ENCODE data around the gene RAD51B.

The RAD51B gene

DNA sequence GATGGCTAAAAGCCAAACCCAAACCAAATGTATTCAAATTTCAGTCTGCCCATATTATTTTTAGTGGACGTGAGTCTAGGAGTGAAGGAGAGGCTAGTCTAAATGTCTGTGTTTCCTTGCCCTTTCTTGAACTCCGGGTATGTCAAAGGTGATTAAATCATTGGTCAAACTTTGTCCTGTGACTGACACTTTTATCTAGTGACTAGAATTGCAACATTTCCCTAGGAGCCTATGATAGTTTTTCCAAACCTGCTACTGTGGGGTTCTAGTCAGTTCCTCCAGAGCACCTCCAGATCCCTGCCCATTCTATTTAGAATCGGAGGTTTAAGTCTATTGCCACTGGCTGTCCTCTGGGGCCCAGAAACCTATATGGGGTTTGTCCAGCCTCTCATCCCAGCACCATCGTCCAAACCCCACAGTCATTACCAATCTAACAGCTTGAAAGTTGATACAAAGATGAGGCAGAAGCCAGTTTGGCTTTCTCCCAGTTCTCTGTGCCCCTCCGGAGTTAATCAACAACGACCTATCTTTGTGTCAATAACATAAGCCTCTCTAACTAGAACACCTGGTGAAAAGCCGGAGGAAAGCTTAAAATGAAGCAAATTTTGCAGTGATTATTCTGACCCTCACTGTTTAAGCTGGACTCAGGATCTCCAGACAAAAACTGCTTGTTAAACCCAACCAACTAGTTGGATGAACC lies 666.6 kb downstream of the RAD51B start:
- no peak for DNase-seq (ENCODE audit: low read depth in 2 of 2)

DNA sequence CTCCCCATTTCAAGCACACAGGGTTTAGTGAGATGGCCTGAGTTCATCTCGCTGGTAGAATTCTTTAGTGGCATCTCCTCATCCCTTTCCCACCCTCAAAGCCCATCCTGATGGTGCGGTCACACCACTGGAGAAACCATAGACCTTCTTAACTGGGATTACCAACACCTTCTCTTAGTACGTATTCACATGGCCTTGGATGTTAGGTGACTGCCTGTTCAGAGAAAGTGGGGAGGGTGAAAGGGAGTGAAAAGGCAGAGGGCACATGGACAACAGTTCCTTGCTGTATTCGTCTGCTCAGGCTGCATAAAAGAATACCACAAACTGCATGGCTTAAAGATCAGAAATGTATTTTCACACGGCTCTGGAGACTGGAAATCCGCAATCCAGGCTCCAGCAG lies 667.2 kb downstream of the RAD51B start:
- DNase-seq (ENCODE audit: low read depth in 2 of 2) = no peak

DNA sequence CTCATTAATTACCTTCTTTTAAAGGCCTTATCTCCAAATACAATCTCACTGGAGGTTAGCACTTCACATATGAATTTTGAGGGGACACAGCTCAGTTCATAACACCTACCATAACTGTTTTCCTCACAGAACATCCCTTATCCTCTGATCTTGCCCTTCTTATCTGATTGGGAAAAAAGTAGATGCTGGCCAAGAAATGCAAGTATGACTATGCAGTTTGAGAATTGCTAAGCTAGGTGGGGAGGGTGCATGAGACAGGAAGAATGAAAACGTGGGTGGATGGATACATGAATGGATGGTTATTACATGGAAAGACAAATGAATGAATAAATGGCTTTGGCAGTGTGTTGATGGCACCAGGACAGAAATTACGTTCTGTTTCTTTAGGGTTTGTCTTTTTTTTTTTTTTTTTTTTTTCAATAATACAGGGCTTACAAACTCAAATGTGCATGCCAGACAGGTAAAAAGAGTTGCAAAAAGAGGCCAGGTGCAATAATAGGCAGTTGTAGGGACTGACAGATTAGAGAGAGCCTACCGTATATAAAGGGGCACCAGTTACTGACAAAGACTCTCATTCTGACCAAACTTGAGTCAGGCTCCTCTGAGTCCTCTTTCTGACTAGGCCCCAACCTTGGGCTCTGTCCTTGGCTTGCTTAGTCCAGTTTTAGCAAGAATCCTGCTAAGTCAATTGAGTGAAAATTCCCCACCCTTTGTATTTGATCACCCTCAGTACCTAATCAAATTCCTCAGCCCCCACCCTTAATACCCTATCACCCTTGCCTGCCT lies 668.4 kb downstream of the RAD51B start:
- no peak for DNase-seq (ENCODE audit: low read depth in 2 of 2)

DNA sequence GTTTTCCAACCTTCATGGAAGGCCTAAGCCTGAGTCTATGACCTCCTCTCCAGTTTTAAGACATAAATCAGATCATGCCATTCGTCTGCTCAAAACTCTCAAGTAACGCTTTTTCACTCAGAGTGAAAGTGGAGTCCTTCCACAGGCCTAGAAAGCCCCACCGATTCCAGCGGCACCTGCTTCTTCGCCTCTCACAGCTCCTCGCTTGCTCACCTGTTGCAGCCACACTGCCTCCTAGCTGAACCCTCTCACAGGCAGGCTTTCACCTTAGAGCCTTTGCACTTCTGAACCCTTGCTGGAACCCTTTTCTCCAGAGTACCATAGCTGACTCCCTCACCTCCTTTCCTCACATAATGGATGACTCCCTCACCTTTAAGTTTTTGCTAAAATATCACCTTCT lies 672.2 kb downstream of the RAD51B start:
- no peak for DNase-seq (ENCODE audit: low read depth in 2 of 2)

DNA sequence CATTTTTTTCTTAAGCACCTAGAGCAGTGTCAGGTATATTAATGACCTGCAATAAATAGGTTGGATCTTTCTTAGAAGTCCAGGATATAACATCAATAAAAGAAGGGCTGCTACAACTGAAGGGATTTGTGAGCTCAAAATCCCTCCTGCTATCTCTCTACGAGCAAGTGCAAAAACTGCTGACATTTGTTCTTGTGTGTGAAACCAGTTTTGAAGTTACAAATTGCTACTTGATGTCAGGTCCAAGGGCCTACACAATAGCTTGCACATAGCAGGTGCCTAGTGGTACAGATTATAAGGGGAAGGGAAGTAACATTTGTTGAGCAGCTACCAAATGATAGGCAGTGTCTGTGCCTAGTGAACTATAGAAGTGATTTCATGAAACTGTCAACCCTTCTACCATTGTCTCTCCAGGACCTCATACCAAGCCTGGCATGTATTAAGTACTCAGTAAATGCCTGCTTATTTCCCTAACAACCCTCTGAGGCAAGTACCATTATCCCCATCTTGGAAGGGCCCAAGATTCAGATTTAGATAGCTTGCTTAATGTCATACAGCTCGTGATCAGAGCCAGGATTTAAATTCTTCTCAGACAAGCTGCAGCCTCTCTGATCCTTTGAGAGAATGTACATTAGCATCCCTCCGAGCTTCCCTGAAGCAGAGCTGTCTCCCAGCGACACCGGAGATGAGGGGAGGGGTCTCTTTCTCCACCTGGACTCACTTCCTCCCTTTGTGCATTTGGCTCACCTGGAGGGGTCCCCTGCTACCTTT lies 673.0 kb downstream of the RAD51B start:
- no peak for DNase-seq (ENCODE audit: low read depth in 2 of 2)

DNA sequence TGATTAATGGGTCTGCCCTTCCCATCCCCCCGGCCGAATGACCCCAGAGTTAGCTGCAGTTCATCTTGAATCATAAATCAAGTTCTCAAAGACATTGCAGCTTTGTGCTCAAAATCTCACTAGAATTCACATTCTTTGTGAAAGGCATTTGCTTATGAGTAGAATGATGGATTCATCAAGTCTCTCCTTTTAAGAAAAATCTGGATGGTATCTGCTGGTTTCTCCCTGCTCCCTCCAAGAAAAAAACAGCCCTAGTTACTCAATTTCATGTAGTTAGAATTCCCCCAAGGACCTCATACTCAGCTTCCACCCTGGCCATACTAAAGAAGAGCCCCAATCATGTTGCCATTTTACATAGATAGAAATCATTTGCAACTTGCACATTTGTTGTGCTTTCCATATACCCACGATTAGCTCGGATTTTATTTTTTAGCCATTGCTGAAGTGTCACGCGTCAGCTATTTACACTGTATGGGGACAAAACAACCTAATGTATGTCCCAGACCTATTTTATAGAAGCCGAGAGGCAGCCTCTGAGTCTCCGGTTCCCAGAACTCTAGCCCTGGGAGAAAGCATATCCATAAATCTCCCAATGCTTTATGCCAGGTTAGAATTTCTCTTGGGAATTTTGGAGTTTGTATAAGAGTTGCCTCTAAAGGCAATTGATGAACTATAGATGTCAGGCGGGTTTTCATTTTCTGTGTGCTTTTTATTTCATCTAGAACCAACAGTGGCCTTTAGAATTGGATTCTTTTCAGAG lies 673.8 kb downstream of the RAD51B start:
- DNase-seq (ENCODE audit: low read depth in 2 of 2) = no peak

DNA sequence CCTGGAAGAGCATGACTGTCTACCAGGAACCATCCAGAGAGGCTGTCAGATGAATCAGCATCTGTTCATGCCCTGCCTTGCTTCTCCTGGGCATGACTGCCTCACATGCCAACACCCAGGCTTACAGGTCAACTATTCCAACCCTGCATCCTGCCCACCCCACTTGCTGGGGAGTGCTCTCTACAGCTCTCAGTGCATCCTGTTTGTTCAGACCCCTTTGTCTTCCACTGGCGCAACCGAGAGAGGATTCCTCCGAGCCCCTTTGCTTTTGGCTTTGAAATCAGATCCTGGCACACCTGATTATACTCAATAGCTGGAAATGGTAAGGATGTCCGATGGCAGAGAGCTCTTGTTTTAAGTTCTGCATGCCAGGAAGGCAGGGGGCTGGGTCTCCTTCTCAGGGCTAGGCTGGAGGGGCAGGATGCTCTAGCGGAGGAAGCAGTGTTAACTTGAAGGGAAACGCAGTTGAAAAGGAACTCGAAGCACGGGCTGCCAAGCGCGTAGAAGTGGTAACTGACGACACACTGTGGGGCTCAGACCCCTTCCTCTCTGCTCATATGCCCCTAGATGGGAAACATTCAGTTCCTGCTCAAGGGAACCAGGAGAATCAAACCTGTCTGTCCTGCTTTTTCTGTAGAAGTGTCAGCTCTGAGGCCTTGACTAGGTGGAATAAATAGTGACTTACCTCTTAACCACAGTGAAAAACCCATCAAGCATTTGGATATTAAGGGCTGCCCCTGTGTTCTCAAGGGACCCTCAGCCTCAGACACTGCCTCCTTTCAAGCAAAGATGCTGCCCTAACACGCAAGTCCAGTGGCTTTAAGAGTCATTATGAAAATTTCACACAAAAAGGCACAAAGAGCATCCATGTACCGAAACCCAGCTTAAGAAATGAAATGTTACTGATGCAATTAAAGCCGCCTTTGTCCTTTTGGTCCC lies 675.8 kb downstream of the RAD51B start:
- DNase-seq (ENCODE audit: low read depth in 2 of 2) = no peak

DNA sequence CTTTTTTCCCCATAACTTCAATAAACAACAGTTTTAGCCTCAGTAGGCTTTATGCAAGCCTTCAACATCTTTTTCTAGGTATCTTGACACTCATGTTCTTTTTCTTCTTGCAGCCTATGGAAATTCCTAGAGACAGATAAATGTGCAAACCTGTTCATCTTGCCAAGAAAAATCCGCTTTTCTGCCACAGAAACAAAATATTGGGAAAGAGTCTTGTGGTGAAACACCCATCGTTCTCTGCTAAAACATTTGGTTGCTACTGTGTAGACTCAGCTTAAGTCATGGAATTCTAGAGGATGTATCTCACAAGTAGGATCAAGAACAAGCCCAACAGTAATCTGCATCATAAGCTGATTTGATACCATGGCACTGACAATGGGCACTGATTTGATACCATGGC lies 677.4 kb downstream of the RAD51B start:
- no peak for DNase-seq (ENCODE audit: low read depth in 2 of 2)

DNA sequence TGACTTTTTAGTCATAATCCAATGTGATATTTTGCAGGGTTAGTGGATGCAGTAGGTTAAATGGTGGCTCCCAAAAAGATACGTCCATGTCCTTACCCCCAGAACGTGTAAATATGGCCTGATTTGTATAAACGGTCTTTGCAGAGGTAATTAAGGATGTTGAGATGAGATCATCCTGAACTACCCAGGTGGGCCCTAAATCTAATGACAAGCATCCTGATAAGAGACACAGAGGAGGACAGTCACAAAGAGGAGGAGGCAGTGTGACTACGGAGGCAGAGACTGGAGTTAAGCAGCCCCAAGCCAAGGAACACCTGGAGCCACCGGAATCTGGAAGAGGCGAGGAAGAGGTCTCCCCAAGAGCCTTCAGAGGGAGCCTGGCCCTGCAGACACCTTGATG lies 679.9 kb downstream of the RAD51B start:
- DNase-seq (ENCODE audit: low read depth in 2 of 2) = no peak

DNA sequence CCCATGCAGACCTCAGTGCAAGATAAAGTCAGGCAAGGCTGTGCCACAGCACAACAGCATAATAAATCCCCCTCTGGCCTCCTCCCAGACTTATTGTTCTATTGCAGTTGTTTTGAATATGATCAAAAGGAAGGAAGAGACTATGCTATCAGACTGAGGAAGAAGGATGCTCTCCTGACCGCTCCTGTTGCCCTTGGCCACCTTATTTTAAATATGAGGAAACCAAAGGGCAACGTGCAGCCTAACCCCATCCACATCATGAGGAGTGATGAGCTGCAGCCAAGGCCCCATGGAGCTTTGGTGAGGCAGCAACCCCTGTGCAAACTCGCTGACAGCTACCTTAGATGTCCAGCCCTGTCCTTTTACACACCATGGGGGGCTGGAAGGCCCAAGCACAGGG lies 681.6 kb downstream of the RAD51B start:
- no peak for DNase-seq (ENCODE audit: low read depth in 2 of 2)

DNA sequence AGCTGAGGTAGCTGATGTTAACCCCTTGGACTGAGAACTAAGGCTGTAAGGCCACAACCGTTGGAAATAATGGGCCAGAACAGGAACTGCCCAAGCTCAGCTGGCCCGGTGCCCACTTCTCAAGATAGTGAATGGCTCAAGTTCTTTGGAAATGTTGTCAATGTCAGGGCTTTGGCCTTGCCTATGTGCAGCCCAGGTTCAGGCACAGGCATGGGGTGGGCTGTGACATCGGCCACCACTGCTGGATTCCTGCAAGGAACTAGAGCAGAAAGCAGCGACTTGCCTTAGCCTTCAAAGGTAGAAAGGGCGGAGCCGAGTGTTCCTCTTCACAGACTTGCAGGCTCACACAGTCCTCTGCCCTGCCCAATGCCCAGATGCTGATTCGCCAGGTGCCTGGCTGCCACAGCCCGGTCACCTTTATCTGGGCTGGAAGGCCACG lies 682.1 kb downstream of the RAD51B start:
- no peak for DNase-seq (ENCODE audit: low read depth in 2 of 2)

DNA sequence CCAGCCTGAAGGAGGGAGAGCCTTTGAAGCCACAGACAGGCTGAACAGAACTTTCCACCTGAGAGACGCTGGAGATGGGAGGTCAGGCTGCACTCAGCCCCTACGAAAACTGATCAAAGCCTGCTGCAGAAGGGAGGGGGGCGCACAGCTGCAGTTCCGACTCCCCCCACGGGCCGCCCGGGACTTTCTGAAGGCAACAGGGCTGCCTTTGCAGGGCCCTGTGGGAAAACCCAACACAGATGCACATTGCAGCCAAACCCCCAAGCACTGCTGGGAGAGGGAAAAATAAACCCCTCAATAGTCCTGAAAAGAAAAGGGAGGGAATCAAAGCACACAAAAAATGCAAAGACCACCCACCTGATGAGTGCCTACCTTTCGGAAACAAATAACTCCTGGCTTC lies 682.7 kb downstream of the RAD51B start:
- no peak for DNase-seq (ENCODE audit: low read depth in 2 of 2)

DNA sequence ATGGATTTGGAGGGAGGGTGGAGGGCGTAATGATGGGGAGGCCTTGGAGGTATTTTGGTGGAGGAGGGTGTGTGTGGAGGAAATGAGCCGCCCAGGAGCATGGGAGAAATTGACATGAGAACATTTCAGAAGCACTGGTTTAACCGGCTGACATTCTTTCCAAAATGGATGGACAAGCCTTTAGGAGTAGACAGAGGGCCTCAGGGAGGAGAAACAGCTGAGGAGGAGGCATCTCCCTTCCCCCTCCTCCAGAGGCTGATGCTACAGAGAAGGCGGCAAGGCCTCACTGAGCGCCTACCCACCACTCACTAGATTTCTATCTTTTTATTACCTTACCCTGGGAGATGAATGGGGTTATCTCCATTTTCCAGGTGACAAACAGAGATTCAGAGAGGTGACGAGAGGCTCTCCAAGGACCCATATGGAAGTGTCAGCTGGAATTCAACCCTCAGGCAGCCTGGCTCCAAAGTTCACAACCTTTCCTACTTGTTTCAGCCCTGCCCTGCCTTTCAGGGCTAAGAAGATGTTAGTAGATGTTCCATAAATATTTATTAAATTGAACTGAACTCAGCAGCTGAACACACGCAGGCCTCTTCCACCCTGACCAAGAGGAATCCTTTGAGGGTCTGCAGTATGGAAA lies 683.7 kb downstream of the RAD51B start:
- no peak for DNase-seq (ENCODE audit: low read depth in 2 of 2)

DNA sequence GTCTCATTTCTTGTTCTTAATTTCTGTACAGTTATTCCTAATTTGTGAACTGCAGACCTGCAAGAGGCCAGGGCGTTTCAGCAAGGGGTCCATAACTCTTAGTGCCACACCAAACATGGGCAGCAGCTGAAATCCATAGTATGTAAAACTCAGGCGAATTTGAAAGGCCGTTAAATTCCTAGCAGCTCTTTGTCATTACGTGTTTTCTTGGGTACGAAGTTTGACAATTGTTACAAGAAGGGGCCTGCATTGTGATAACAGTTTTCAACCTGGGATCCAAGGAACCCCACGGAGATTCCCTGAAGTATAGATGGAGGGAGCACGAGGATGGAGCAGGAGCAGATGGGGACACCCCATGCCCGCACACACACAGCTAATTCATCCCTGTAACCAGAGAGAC lies 685.3 kb downstream of the RAD51B start:
- DNase-seq (ENCODE audit: low read depth in 2 of 2) = no peak

DNA sequence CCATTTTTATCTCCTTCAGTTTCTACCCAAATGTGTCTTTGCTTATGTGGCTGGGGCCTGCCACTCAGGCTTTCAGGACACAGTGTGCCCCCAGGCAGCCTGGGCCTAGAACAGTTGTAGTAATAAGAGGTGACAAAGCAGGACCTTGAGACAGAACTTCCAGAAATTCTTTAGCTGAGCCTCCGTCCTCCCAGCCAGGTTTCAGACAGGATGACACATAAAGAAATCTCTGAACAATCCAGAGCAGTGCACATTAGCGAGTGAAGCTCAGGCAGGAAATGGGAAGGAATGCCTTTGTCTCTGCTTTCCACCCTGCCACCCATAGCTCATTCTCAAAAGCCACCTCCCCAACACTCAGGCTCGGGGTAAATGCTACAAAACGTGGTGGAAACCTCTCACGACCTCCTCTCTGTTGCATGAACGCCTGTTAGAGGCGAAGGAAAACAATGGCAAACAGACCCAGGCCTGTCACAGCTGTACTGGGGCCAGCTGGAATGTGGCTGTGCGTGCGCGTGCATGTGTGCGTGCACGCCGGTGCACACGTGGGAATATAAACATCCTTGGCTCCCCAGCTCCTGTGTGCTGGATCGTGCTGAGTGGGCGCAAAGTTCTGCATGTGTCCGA lies 686.6 kb downstream of the RAD51B start:
- no peak for DNase-seq (ENCODE audit: low read depth in 2 of 2)

DNA sequence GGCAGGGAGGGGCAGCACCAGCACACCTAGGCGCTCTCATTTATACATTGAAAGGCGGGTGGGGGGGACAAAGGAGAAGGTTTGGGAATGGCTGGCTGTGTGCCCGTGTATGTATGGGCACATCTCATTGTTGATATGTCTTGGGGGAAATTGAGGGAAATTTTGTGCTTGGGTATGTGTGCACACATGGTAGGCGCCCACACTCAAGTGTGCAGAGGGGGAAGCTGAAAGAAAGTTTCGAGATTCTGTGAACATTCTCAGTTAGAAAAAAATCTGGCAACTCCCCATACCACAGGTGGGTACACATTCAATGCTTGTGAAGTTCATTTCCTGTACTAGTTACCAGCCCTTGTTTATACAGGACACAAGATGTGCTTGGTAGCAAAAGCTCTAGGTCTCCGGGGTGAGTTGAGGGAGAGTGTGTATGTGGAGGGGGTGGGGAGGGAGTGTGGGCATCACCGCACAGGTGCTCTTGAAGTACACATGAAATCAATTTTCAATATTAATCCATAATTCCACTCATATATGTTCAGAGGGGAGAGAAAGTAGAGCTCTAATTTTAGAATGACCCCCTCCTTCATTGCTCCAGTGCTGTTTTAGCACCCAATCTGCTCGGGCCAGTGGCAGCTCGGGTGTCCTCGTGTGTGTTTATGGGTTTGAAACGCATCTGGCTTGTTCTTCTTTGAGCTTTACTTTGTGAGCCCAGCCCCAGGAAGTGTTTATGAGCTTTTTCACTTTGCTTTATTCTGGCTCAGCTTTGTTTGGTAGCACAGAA lies 687.3 kb downstream of the RAD51B start:
- DNase-seq (ENCODE audit: low read depth in 2 of 2) = no peak

DNA sequence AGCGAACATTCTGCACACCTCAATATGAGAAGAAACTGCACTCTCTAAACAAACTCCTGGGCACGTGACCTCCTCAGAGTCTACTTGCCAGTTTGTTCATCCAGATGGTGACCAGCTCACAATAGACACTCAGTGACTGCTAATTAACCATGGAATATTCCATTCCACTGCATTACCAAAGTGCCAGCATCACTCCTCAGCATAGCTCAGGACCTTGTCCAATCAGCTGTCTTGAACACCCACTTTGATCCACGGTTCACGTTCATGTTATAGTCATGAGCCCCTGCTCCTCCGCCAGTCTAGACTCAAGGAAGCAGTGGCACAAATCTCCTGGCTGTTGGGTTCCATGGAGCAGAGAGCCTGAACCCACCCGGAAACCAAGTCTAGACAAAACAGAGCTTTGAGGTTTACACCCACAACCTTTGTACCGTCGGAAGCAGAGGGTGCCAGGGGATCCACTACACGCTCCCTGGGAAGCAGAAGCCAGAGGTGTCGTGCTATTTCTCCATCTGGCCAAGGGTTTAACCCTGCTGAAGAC lies 688.0 kb downstream of the RAD51B start:
- peak in 1 of 2 donors; percentile 32 for DNase-seq (ENCODE audit: low read depth in 2 of 2)

DNA sequence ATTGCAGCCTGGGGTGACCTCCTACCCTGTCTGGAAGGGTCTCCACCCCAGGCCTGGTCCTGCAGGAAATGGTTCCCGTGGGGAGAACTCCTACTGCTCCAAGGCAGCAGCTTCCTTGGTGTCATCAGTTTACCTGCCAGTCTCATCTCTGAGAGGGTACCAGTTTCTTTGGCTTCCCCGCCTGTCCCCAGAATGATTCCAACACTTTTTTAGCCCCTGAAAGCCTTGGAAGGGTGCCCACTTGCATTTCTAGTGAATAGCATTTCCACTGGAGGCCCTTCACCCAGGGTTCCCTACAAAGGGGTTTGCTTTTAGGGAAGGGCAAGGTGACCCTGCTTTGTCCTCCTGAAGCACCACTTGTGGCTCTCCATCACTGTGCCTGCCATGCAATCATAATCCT lies 689.0 kb downstream of the RAD51B start:
- DNase-seq (ENCODE audit: low read depth in 2 of 2) = no peak
